Activated gamma-delta T cell treated with Interleukin-2 at 50 U/mL for 16 hours (primary cell): ENCODE data around the gene TMEM87A.
"Not testable (repeated sequence)": the region's sequence is repeated elsewhere in the genome, so short reads cannot be mapped to it uniquely, and the experiment has no call there.

Experiments used
- DNase-seq: peaks from one replicate; pipeline ENCODE4 v3.0.0-alpha.2; 2020

Gene TMEM87A

DNA sequence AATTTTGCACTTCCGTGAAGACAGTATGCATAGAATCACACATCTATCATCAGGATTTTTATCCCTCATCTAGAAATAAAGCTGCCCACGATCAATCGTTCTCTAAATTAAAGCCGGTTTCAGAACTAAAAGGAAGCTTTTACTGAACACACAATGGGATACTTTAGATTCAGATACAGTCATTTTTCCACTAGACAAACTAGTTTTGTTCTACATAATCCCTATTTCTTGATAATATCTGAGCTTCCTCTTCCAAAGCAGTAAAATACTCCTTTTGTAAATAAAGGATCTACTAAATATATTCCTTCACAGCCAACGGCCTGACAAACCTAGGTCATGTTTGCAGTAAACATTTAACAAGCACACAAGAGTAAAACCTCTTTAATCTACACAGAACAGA is 2.2 kb downstream of the TMEM87A start:
- DNase-seq, result no peak

DNA sequence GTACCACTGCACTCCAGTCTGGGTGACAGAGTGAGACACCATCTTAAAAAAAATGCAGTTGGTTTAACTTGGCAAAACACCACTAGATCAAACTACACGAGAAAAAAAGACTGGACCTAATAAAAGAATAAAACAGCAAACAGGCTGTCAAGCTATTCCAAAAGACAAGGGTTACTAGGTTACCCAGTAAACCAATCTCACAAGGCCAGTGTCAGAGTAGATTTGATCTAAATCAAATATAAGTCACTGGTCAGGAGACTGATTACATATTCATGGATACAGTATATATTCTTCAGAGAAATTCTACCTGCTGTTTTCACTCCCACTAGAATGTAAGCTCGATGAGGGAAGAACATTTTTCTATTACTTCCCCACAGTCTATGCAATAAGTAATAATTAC is 2.7 kb downstream of the TMEM87A start:
- no peak for DNase-seq

DNA sequence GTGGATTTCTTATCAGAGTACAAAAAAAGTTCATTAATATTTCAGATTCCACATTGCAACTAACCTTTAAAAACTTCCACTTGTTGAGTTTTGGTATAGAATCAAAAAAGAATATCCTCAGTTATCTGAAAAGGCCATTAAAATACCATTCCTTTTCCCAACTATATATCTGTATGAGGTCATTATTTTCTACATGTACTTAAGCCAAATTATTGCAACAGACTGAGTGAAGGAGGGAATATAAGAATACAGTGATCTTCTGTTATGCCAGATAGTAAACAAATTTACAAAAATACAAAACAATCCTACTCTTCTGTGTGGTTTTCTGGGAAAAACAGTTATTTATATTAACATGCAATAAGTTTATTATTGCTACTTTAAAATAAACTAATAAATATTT is 5.9 kb downstream of the TMEM87A start:
- no peak for DNase-seq

DNA sequence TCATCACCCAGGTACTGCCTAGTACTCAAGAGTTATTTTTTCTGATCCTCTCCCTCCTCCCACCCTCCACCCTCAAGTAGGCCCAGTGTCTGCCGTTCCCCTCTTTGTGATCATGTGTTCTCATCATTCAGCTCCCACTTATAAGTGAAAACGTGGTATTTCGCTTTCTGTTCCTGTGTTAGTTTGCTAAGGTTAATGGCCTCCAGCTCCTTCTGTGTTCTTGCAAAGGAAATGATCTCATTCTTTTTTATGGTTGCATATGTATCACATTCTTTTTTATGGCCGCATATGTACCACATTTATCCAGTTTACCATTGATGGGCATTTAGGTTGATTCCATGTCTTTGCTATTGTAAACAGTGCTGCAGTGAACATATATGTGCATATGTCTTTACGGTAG is 8.4 kb downstream of the TMEM87A start:
- no peak for DNase-seq

DNA sequence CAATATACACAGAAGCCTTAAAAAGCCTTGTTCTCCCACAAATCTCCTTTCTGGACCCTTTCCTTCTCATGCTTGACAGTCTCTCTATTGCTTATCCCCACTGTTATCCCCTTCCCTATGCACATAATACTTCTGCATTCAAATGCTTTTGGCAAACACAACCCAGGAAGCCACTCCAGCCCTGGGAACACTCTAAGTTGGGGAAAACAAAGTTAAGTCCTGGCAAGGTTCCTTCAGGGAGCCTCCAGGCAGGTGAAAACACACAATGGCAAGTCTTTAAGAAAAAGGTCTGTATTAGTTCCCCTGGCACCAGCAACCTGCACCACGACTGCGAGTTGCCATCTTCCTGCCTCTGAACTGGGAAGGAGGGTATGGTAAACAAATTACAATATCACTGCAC is 19.9 kb downstream of the TMEM87A start:
- no peak for DNase-seq

DNA sequence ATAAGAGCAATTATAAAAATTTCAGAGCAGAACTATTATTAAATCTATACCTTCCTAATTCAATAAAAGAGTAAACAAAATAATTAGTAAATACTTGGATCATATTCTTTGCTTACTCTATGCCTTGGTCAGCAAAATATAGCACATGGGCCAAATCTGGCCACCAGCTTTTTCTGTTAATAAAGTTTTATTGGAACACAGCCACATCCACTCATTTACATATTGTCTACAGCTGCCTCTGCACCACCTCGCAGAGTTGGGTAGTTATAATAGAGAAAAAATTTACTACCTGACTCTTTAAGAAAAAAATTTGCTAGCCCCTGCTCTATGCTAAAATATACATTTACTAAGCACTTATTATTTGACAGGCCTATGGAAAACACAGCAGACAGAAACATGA is 32.4 kb downstream of the TMEM87A start:
- DNase-seq, result no peak

DNA sequence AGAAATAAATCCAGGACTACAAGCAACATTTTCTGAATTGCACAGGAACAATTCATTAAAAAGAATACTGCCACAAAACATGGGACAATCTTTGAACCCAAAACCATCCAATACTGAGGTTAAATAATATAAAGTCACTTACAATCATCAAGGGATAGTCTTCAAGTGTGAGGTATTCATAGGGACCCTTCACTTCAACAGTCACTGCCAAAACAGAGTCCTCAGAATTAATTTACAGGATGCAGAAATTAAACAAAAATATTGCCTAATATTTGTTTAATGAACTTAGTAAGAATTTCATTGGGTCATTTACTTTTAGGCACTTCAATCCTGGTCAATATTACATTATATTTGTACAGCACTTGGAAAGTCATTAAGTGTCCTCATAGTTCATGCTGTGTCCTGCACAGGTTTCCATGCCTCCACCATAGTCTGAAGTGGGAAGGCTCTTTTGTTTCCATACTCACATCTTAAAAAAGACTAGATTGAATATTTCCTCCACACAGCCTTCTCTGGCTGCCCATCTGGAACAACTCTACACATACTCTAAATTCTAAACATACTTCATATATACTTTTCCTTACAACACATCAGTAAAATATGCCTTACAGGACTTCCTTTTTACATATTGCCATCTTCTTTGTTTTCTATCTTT is 33.6 kb downstream of the TMEM87A start:
- no peak for DNase-seq

DNA sequence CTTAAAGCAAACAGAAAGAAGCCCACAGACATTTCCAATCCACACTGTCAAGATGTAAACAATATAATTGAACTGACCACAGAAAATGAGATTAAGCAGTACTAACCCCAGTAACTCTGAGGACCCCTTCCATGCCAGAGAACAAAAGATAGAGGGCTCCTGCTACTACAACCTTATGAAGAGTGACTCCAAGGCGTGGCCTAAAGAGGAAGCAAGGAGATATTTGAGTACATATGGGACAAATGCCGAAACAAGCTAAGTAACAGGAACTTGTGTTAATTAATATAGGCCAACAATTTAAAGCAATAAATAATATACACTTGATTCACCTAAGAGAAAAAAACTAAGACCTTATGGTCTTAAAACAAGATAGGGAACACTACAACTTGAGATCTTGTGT is 40.1 kb downstream of the TMEM87A start:
- no peak for DNase-seq

DNA sequence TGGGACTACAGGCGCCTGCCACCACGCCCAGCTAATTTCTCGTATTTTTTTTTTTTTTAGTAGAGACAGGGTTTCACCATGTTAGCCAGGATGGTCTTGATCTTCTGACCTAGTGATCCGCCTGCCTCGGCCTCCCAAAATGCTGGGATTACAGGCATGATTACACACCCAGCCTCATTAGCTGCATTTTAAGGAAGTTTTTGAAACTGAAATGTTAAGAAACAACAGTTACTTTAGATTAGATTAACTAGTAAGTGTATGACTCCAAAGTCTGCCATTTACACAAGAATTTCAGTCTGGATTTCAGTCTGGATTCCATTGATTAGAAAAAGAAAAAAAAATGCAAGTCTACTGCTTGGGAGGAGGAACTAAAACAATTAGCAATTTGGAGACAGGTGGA is 40.6 kb downstream of the TMEM87A start:
- DNase-seq, result no peak

DNA sequence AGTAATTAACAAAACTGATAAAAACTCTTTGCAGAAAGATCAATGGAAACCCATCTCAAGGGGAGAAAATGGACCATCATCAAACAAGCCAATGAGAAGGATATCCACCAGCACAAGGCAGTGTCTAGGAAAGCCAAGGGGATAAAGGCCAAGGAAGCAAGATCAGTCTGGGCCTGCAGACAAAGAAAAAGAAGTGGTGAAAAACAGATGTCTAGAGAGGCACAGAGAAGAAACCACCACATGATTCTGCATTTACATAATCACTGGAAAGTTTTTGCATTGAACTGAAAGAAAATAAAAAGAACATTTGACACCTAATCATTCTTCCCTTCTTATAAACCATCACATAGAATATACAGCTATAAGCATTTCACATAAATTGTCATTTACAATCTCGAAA is 42.1 kb downstream of the TMEM87A start:
- DNase-seq, result no peak

DNA sequence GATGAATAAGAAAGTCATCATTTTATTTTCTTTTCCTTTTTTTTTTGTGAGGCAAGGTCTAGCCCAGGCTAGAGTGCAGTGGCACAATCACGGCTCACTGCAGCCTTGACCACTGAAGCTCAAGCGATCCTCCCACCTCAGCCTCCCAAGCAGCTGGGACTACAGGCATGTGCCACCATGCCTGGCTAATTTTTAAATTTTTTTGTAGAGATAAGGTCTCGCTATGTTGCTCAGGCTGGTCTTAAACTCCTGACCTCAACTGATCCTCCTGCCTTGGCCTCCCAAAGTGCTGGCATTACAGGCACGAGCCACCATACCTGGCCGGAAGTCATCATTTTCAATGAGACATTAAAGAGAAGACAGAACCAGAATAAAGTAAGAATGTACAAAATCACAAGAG is 44.3 kb downstream of the TMEM87A start:
- not testable (repeated sequence) for DNase-seq

DNA sequence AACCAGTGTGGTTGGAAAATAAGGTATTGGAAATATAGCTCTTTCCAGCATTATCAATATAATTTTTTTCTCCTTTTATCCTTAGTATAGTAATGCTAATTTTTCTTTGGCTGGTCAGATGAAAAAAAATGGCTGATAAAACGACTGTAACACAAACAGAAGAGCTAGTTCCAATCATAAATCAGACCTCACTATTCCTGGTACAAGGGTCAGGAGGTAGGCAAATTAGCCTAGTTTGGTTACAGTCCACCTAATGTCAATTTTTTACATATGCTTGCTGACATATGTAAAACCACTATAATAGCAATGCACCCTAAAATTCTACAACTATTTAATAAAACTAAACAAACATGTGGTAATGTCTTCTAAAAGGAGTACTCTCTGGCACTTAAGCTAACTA is 45.2 kb downstream of the TMEM87A start:
- no peak for DNase-seq

DNA sequence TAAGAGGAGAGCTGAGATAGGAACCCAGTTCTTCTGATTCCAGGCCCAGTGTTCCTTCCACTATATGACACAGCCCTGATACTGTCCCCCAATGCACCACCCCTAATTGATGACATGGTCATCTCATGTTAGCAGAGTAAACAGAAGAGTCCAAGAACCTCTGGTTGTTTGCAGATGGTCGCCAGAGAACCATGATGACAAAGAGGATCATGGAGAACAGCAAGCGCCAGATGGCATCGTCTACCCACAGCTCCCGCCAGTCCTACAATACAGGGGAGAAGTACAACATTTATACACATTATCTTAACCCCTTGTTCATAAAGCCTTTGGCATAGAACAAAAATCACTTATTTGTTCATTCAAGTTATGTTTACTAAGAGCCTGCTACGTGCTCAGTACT is 46.6 kb downstream of the TMEM87A start:
- DNase-seq, result no peak

DNA sequence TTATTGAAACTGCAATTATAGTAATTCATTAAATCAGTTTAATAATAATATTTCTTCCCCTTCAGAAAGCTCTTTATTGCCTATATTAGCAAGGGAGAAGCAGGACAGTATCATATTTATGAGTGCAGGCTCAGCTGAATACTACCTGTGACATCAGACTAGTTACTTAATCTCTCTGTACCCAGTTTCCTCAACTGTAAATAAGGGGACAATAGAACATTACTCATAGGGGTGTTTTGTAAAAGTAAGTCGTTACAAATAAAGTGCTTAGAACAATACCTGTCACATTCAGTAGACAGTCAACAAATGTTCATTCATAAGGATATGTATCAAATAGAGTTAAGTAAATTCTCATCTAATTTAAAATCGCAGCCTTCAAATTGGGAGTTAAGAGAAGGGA is 53.0 kb downstream of the TMEM87A start:
- DNase-seq, result no peak

DNA sequence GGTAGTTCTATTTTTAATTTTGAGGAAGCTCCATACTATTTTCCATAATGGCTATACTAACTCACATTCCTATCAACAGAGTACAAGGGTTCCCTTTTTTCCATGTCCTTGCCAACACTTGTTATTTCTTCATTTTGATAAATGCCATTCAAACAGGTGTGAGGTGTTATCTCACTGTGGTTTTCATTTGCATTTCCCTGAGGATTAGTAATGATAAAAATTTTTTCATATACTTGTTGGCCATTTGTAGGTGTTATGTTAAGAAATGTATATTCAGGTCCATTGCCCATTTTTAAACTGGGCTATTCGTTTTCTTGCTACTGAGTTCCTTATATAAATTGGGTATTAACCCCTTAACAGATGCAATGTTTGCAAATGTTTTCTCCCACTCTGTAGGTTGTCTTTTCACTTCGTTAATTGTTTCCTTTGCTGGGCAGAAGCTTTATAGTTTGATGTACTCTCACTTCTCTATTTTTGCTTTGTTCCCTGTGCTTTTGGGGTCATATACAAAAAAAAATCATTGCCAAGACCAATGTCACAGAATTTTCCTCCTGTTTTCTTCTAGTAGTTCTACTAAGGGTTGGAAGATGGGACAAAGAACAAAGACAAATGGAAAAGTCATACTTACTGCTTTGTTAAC is 54.2 kb downstream of the TMEM87A start:
- DNase-seq, result no peak

DNA sequence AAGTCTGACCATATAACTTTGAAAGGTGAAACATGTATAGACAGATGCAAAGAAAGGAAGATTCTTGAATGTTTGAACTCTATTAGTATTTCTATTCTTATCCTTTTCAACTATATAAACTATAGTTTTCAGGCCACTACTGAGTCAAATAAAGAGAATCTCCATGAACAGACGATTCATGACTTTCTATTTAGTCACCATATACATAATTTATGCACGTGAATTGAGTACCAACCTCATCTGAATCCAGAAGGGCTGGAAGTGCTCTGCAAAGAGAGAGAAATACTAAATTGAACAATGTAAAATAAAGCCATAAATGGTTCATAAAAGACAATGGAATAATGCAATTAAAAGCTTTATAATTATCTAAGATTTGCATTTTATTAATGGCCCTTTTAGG is 55.7 kb downstream of the TMEM87A start:
- DNase-seq, result no peak

DNA sequence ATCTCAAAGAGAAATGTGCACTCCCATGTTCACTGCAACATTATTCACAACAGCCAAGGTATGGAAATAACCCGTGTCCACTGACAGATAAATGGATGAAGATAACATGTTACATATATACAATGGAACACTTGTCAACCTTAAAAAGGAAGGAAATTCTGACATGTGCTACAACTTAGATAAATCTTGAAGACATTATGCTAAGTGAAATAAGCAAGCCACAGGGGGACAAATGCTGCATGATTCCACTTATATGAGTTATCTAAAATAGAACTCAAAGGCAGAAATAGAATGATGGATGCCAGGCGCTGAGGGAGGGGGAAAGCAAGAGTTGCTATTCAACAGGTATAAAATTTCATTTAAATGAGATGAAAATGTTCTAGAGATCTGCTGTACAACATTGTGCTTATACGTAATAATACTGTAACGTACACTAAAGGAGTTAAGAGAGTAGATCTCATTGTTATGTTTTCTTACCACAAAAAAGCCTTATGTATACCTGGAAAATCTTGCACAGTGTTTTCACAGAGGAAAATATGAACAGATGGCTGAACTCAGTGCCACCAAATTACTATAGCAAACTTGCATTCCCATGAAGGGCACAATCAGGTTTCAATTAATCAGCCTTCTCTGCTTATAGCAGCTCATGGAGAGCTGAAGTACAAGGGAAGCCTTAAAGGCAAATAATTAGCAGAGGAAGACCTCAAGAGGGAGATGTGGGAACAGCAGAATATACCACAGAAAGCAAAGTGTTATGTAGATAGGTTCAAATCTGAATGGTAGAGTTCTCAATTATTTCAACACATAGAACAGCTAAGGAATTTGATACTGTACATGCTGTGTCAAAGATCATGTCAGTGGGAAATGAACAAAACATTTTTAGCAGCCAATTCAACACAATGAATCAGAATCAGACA is 57.1 kb downstream of the TMEM87A start:
- no peak for DNase-seq

DNA sequence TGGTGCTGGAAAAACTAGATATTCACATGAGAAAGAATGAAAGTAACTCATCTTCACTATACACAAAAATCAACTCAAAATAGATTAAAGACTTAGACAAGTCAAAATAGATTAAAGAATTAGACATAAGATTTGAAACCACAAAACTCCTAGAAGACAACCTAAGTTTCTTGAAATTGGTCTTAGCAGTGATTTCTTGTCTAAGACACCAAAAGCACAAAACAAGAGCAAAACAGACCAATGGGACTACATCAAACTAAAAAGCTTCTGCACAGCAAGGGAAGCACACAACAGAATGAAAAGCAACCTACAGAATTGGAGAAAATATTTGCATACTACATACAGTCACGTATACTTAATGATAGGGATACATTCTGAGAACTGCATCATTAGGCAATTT is 58.6 kb downstream of the TMEM87A start:
- DNase-seq, result no peak

DNA sequence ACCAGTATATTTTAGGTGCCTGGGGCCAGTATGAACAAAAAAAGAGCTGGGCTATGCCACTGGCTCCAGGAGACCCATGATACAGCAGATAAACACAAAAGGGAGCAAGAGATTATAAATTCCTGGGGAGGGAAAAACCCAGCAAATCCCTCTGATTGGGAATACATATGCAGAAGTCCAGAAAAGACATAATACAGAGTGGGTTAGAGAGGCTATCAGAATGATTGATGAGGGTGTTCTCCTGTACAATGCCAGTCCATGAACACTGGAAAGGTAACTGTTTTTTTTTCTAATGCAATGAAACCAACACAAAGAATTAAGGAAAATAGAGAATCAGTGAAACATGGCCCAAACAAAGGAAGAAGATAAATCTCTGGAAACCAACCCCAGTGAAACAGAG is 59.7 kb downstream of the TMEM87A start:
- DNase-seq, result no peak

DNA sequence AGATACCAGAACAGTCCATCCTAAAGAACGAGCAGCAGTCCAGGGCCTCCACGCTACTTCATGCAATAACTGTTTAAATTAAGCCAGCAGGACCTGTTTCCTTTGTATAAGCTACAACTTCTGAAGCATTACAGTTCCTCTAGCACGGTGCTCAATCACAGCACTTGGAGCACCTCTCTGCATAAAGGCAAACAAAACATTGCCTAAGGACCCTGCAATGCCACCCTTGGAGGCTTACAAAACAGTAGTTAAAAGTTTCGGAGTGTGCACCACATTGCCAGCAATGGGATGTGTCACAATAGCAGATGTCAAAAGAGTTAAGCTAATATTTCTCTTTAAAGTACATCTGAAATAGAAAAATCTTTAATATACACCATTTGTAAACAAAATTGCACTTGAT is 62.5 kb downstream of the TMEM87A start:
- no peak for DNase-seq

DNA sequence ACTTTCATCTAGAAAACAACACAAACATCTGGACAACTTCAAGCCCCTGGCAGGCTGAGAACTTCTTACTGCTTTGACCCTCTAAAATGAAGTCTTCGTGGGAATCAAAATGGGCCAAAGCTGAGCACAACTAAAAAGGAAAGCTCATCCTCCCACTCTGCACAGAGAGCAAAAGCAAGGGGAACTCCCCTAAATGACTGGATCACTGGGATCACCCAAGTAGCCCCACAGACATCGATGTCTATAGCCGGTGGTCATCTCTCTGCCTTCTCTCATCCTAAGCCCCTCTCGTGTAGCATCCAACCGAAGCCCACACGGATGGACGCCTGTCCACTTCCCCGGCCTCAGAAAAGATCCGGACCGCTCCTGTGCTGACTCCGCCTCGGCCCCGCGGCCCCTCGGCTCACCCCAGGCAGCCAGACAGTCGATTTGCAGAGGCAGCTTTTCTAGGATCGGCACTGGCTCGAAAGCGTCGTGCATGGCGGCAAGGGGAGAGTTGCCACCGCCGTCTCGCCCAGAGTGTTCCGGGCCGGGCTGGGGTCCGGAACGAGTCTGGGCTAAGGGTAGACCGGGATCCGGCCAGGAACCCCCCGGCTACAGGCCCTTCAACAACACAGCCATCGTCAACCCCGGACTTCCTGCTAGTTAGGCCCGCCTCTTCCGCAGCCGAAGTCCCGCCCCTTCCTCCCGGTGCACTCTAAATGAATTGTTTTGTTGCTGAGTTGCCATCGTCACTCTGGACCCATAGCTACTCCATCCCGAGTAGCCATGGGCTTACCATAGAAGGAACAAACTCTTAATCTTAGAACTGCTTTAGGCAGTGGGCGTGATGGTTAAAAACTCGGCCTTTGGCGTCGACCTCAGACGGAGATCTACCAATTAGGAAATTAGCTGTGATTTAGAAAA is 65.3 kb downstream of the TMEM87A start, which contains the start of gene VPS39:
VPS39 (minus strand) TSS at position 631 of the 906 bp plus-strand sequence; CDS start at position 480, 151 bp downstream.
- peak; percentile 82 for DNase-seq

DNA sequence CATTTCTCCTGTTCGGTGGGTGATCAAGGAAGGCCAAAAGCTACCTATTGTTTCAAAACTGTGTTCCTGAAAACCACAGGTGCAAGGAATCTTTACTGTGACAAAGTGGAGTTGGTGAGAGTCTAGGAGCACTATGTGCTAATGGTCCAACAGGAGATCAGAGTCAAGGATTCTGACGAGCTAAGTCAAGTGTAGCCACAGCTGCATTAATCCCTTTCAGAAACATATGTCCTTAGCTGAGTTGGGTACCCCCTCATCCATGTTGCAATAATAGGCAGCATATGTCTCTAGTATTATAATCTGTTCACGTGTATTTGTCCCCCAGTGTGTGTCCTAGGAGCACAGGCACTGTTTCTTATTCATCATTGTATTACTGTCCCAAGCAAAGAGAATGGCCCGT is 66.8 kb downstream of the TMEM87A start:
- no peak for DNase-seq

DNA sequence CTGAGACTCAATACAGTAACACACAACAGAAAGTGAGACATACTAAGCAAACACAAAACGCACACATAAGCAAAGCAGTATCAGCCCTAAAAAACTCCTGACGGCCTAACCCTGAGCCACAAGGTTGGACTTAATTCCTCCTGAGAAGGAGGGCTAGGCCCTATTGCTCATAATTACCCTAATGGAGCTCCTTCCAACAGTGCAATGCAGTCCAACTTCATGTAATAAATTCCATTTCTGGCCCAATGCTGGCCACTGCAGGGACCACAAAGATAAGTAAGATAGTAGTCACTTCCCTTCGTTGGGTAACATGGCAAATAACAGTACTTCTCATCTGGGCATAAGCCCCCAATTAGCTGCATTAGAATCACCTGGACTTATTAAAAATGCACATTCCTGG is 69.3 kb downstream of the TMEM87A start:
- no peak for DNase-seq
